GM21825 (cell line): ENCODE data around the gene LYPLA2.

Source experiments
- ATAC-seq: cut with Tn5 transposase; IDR thresholded peaks from one replicate; pipeline ENCODE4 v1.9.1; 2021; ENCODE audit warnings: mild to moderate bottlenecking, moderate library complexity; ENCODE audit not compliant: unreplicated experiment

Gene LYPLA2

DNA sequence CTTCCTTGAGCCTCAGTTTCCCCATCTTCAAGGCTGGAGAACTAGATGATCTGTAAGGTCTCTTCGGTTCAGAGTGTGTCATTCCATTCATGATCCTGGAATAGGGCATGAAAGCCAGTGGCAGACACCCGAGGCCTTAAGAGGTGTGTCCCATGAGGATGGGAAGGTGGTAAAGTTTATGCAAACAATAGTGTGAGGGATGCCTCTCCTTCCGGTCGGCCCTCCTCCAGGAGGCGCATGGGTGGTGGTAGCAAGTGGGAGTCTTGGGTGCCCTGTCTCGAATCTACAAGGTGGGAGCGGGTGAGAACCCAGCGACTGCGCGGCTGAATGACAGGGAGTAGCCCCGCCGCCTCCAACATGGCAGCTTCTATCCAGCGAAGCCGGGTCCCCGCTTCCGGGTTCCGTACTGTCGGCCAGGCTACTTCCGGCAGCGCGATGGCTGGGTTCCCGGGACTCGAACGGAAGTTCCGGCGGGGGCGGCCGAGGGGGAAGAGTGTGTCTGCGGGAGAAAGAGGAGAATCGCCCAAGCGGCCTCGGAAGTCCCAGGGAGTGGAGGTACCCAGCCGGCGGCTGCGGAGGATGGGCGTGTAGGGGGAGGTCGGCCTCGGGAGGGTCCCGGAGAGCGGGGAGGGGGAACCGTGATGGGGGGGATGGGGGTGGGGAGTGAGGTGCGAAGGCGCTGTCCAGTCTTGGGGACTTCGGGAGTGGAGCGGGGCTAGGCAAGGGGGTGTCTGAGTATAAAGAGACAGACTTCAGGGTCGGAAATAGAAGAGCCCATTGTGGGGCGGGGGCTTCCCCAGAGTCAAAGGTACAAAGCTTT lies at the start of gene LYPLA2:
LYPLA2 (plus strand) TSS at position 450 of the 820 bp plus-strand sequence. CDS start 1,538 bp downstream, outside the sequence.
- peak; percentile 72 for ATAC-seq

GRCh38 chr1:23741609-23742008 lies 49.3 kb upstream of the LYPLA2 start:
- ATAC-seq = no peak

DNA sequence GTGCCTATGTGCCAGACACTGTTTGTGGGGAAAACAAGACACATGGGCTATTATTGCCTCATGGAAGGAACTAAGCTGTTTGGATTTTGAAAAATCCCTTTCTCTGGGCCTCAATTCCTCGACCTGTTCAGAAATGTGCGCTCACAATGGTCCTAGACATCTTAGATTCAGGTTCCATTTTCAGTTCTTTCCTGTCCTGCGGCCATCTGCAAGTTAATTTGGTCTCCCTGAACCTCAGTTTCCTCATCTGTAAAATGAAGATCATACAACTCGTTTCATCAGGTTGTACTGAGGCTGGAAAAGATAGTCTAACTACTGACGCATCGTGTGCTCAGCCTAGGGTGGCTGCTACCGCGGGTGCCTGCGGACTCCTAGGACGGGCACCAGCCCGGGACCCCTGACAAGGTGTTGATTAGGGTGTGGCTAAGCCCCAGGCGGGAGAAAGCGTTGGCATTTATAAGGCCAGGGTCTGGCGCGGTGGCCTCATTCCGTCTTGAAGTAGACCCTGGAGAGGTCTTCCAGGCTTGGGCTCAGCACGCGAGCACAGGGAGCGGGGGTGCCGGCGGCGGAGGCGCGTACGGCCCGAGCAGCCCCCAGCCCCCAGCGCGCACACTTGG lies 48.2 kb upstream of the LYPLA2 start:
- ATAC-seq = peak; percentile 22

- peak; percentile 77 for ATAC-seq
These were observed 47.4 kb upstream of the LYPLA2 start, which contains the start of gene ELOA for GRCh38 chr1:23743287-23744152. ELOA (plus strand) TSS chr1:23743471; CDS start chr1:23743504, 33 bp downstream.

- no peak for ATAC-seq
These were observed 45.4 kb upstream of the LYPLA2 start for GRCh38 chr1:23745515-23745914.

- no peak for ATAC-seq
These were observed 42.9 kb upstream of the LYPLA2 start for GRCh38 chr1:23748016-23748415.

DNA sequence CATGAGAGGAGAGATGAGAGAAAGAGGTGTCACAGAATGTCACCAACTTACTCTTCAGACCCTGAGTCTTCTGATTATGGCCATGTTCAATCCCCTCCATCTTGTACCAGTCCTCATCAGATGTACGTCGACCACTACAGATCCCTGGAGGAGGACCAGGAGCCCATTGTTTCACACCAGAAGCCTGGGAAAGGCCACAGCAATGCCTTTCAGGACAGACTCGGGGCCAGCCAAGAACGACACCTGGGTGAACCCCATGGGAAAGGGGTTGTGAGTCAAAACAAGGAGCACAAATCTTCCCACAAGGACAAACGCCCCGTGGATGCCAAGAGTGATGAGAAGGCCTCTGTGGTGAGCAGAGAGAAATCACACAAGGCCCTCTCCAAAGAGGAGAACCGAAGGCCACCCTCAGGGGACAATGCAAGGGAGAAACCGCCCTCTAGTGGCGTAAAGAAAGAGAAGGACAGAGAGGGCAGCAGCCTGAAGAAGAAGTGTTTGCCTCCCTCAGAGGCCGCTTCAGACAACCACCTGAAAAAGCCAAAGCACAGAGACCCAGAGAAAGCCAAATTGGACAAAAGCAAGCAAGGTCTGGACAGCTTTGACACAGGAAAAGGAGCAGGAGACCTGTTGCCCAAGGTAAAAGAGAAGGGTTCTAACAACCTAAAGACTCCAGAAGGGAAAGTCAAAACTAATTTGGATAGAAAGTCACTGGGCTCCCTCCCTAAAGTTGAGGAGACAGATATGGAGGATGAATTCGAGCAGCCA lies 39.7 kb upstream of the LYPLA2 start:
- ATAC-seq = no peak

DNA sequence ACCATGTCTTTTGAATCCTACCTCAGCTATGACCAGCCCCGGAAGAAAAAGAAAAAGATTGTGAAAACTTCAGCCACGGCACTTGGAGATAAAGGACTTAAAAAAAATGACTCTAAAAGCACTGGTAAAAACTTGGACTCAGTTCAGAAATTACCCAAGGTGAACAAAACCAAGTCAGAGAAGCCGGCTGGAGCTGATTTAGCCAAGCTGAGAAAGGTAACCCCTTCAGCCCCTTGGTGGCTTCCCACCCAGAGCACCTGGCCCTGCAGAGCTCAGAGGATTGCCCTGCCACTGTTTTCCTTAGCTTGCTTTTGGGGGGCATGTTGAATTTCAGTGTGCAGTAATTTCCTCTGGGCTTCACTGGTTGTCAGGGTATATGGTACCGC lies 39.1 kb upstream of the LYPLA2 start:
- no peak for ATAC-seq

GRCh38 chr1:23752909-23753308 lies 38.0 kb upstream of the LYPLA2 start:
- ATAC-seq = no peak

DNA sequence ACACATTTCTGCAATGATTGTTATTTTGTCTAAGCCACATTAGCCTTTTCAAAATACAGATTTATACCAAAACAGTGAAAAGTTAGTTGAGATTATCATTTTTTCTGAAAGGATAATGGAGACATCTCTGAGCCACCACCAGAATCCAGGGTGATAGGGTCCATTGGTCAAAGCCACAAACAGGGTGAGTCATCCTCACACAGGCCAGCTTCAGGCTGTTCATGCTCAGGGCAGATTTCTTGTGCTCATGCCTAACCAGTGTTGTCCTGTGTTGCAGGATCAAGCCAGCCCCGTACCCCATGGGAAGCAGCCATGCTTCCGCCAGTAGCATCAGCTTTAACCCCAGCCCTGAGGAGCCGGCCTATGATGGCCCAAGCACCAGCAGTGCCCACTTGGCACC lies 34.3 kb upstream of the LYPLA2 start:
- ATAC-seq = no peak

DNA sequence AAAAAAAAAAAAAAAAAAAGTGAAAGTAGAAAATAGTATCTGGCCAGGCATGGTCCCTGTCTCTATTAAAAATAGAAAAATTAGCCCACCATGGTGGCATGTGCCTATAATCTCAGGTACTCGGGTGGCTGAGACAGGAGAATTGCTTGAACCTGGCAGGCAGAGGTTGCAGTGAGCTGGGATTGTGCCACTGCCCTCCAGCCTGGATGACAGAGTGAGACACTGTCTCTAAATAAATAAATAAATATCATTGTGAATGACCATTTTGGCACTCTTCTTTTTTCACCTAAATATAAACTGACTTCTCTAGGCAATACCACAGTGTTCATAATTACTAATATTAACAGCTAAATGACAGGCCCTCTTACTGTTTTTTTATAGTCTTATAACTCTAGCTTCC lies 33.1 kb upstream of the LYPLA2 start:
- no peak for ATAC-seq

DNA sequence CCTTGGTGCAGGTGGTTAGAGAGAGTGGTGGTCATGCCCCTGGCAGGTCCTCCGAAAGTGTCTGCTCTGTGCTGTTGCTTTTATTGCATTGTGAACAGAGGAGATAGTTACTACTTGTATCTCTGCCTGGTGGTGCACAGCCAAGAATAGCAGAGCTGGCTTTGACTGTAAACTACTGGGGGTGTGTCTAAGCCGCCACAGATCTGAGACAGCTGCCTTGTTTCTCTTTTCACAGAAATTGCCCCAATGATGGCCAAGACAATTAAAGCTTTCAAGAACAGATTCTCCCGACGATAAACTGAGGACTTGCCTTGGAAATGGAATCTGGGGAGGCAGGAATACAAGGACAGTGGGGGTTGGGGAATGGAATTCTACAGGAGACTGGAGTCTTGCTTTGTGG lies 31.7 kb upstream of the LYPLA2 start:
- ATAC-seq = no peak

GRCh38 chr1:23763041-23763577 lies 27.8 kb upstream of the LYPLA2 start:
- ATAC-seq = no peak

GRCh38 chr1:23768733-23769132 lies 22.2 kb upstream of the LYPLA2 start:
- ATAC-seq = no peak

- ATAC-seq = no peak
These were observed 18.7 kb upstream of the LYPLA2 start for GRCh38 chr1:23772049-23772853.

- no peak for ATAC-seq
These were observed 18.1 kb upstream of the LYPLA2 start for GRCh38 chr1:23772854-23773242.

- ATAC-seq = no peak
These were observed 16.6 kb upstream of the LYPLA2 start for GRCh38 chr1:23774174-23774880.

- no peak for ATAC-seq
These were observed 14.7 kb upstream of the LYPLA2 start for GRCh38 chr1:23776217-23776616.
